ENCODE measurements around the gene AUTS2. TPM values are rescaled to one million over a fixed set of nuclear protein-coding genes. Genes with fewer than 3 reads are reported as not detected.

AUTS2 gene
- total RNA-seq, 3 donors from 2014 or later: 31.5 to 94.3 (median 81.3) TPM

- H3K27me3 ChIP-seq: no peaks in the 10 kb centered on the region
- peak overlapping the region; percentile 39 to 59 for H3K27ac ChIP-seq
- no peak for TF ChIP-seq POLR2A (IDR thresholded peaks at IDR 0.05)
- no peak for TF ChIP-seq CTCF (IDR thresholded peaks at IDR 0.05)
- no peak for TF ChIP-seq POLR2AphosphoS5 (IDR thresholded peaks at IDR 0.05)
- H3K4me1 ChIP-seq: peaks cover 0 to 8% of the 10 kb centered on the region in 2 donors
- no peak overlapping the region for H3K4me3 ChIP-seq
- intact Hi-C loops (cut with DNase I; ENCODE audit: low total_unique reads): no loop called here
- no peak for DNase-seq (ENCODE audit: low spot score in 2 of 2)
- H3K36me3 ChIP-seq: no peaks in the 10 kb centered on the region
- H3K9me3 ChIP-seq: no peaks in the 10 kb centered on the region
Measured at GRCh38 chr7:70720191-70720873, 1122.1 kb downstream of the AUTS2 start.

- Histone ChIP-seq H3K4me3 (no peak overlapping the region), H3K27ac (peak overlapping the region in 1 of 2 donors; percentile 39), H3K27me3 (no peaks in the 10 kb centered on the region), H3K36me3 (no peaks in the 10 kb centered on the region), H3K9me3 (no peaks in the 10 kb centered on the region), H3K4me1 (peaks cover 0 to 8% of the 10 kb centered on the region in 2 donors)
- intact Hi-C loops (cut with DNase I; ENCODE audit: low total_unique reads): no loop called here
- DNase-seq (ENCODE audit: low spot score in 2 of 2): no peak
- TF ChIP-seq CTCF (IDR thresholded peaks at IDR 0.05) (no peak), POLR2AphosphoS5 (IDR thresholded peaks at IDR 0.05) (no peak), POLR2A (IDR thresholded peaks at IDR 0.05) (no peak)
Measured at GRCh38 chr7:70721500-70721899, 1123.2 kb downstream of the AUTS2 start.

GRCh38 chr7:70723339-70723738 is 1125.1 kb downstream of the AUTS2 start:
- intact Hi-C loops (cut with DNase I; ENCODE audit: low total_unique reads): no loop called here
- Histone ChIP-seq H3K4me1 (peaks cover 0 to 3% of the 10 kb centered on the region in 2 donors), H3K27me3 (no peaks in the 10 kb centered on the region), H3K36me3 (no peaks in the 10 kb centered on the region), H3K9me3 (no peaks in the 10 kb centered on the region), H3K27ac (peak overlapping the region; percentile 40 to 54), H3K4me3 (no peak overlapping the region)
- DNase-seq (ENCODE audit: low spot score in 2 of 2): no peak
- no peak for TF ChIP-seq POLR2AphosphoS5 (IDR thresholded peaks at IDR 0.05)
- TF ChIP-seq POLR2A (IDR thresholded peaks at IDR 0.05): no peak
- no peak for TF ChIP-seq CTCF (IDR thresholded peaks at IDR 0.05)

- H3K36me3 ChIP-seq: no peaks in the 10 kb centered on the region
- H3K4me3 ChIP-seq: peak overlapping the region in 2 of 3 donors; percentile 17 to 34
- TF ChIP-seq CTCF (IDR thresholded peaks at IDR 0.05) (no peak), POLR2A (IDR thresholded peaks at IDR 0.05) (no peak), POLR2AphosphoS5 (IDR thresholded peaks at IDR 0.05) (no peak)
- DNase-seq (ENCODE audit: low spot score in 2 of 2): no peak
- H3K9me3 ChIP-seq: no peaks in the 10 kb centered on the region
- H3K4me1 ChIP-seq: peaks cover 0 to 3% of the 10 kb centered on the region in 2 donors
- intact Hi-C loops (cut with DNase I; ENCODE audit: low total_unique reads): no loop called here
- H3K27ac ChIP-seq: peak overlapping the region; percentile 23 to 36
- H3K27me3 ChIP-seq: no peaks in the 10 kb centered on the region
Measured at GRCh38 chr7:70725448-70725847, 1127.2 kb downstream of the AUTS2 start.

- Histone ChIP-seq H3K4me1 (peaks cover 0 to 3% of the 10 kb centered on the region in 2 donors), H3K27ac (peak overlapping the region; percentile 27 to 55), H3K9me3 (no peaks in the 10 kb centered on the region), H3K36me3 (no peaks in the 10 kb centered on the region), H3K27me3 (no peaks in the 10 kb centered on the region), H3K4me3 (no peak overlapping the region)
- no peak for DNase-seq (ENCODE audit: low spot score in 2 of 2)
- intact Hi-C loops (cut with DNase I; ENCODE audit: low total_unique reads): no loop called here
- TF ChIP-seq POLR2AphosphoS5 (IDR thresholded peaks at IDR 0.05) (no peak), CTCF (IDR thresholded peaks at IDR 0.05) (no peak), POLR2A (IDR thresholded peaks at IDR 0.05) (no peak)
Measured at GRCh38 chr7:70726294-70726693, 1128.0 kb downstream of the AUTS2 start.

Data from breast epithelium (tissue), 4 donors.